ENCODE measurements around the gene DUSP10. TPM values are rescaled to one million over a fixed set of nuclear protein-coding genes. Genes with fewer than 3 reads are reported as not detected.

DUSP10 gene
- total RNA-seq, 1 experiment from 2014 or later = 1.7 TPM

DNA sequence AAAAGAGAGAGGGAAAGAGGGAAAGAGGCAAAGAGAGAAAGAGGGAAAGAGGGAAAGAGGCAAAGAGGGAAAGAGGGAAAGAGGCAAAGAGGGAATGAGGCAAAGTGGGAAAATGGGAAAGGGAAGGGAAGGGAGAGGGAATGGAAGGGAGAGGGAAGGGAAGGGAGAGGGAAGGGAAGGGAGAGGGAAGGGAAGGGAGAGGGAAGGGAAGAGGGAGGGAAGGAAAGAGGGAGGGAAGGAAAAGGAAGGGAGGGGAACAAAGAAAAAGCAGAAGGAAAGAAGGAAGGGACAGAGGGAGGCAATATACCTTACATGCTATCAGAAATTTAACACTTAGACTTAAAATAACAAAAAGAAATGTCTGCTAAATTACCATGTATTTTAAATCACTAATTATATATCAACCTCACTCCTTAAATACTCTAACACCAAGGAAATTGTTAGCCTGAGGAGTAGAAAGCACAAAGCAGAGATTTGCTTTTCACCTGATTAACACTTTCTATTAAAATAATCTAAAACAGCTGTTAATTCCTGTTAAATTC lies 41.8 kb downstream of the DUSP10 start:
- Histone ChIP-seq H3K9me2 (ENCODE audit: insufficient read depth) (no peaks in the 10 kb centered on the region), H3K9me3 (ENCODE audit: control insufficient read depth in 1 of 2, insufficient read depth in 1 of 2, low read depth in 1 of 2, low read length in 2 of 2) (no peaks in the 10 kb centered on the region), H4K20me1 (ENCODE audit: insufficient read depth) (no peaks in the 10 kb centered on the region), H3K36me3 (ENCODE audit: control insufficient read depth in 1 of 2, insufficient read depth in 2 of 2, low read length in 2 of 2) (no peaks in the 10 kb centered on the region), H3K4me3 (replicated peaks in 1 of 2; ENCODE audit: low read depth in 1 of 2, low read length in 2 of 2) (no peak overlapping the region), H3K9ac (ENCODE audit: low read length) (no peak overlapping the region), H3K4me1 (ENCODE audit: control insufficient read depth in 1 of 2, insufficient read depth in 2 of 2, low read length in 2 of 2) (no peaks in the 10 kb centered on the region), H3K4me2 (ENCODE audit: low read length) (no peak overlapping the region), H3K27me3 (ENCODE audit: insufficient read depth, low read length) (no peaks in the 10 kb centered on the region), H2AFZ (ENCODE audit: low read depth, low read length, poor library complexity, severe bottlenecking) (no peak overlapping the region), H3K79me2 (ENCODE audit: insufficient read depth, low read length) (no peaks in the 10 kb centered on the region), H3K27ac (ENCODE audit: low read depth, low read length) (no peak overlapping the region)
- intact Hi-C loops (cut with micrococcal nuclease) = no loop called here
- DNase-seq (ENCODE audit: low read depth, low spot score) = no peak
- TF ChIP-seq MAX (IDR thresholded peaks at IDR 0.05) = no peak
- no peak for TF ChIP-seq CTCF (IDR thresholded peaks at IDR 0.05 in 2 of 3, conservative IDR thresholded peaks at IDR 0.05 in 1 of 3; ENCODE audit: borderline replicate concordance in 1 of 3, insufficient read depth in 1 of 3, low read depth in 2 of 3, low read length in 2 of 3)
- TF ChIP-seq TCF7L2 (IDR thresholded peaks at IDR 0.05; ENCODE audit: borderline replicate concordance, extremely low read depth, insufficient read depth, insufficient read length) = no peak
- TF ChIP-seq SIN3A (IDR thresholded peaks at IDR 0.05; ENCODE audit: low read depth) = no peak
- TF ChIP-seq CBX3 (IDR thresholded peaks at IDR 0.05; ENCODE audit: low read depth) = no peak
- TF ChIP-seq FOSL1 (IDR thresholded peaks at IDR 0.05; ENCODE audit: low read depth) = no peak
- TF ChIP-seq SP1 (IDR thresholded peaks at IDR 0.05; ENCODE audit: low read depth) = no peak
- TF ChIP-seq JUND (IDR thresholded peaks at IDR 0.05) = no peak
- TF ChIP-seq, protein P1, sequence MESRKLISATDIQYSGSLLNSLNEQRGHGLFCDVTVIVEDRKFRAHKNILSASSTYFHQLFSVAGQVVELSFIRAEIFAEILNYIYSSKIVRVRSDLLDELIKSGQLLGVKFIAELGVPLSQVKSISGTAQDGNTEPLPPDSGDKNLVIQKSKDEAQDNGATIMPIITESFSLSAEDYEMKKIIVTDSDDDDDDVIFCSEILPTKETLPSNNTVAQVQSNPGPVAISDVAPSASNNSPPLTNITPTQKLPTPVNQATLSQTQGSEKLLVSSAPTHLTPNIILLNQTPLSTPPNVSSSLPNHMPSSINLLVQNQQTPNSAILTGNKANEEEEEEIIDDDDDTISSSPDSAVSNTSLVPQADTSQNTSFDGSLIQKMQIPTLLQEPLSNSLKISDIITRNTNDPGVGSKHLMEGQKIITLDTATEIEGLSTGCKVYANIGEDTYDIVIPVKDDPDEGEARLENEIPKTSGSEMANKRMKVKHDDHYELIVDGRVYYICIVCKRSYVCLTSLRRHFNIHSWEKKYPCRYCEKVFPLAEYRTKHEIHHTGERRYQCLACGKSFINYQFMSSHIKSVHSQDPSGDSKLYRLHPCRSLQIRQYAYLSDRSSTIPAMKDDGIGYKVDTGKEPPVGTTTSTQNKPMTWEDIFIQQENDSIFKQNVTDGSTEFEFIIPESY (IDR thresholded peaks at IDR 0.05; ENCODE audit: extremely low read depth, insufficient replicate concordance, low read length) = no peak
- TF ChIP-seq EZH2phosphoT487 (IDR thresholded peaks at IDR 0.05; ENCODE audit: borderline replicate concordance) = no peak
- TF ChIP-seq ZNF274 (IDR thresholded peaks at IDR 0.05; ENCODE audit: low read depth, low read length) = no peak
- TF ChIP-seq CEBPB (IDR thresholded peaks at IDR 0.05; ENCODE audit: low read depth) = no peak
- no peak for TF ChIP-seq YY1 (IDR thresholded peaks at IDR 0.05; ENCODE audit: extremely low read depth, insufficient replicate concordance, low read depth, low read length)
- TF ChIP-seq SRF (IDR thresholded peaks at IDR 0.05; ENCODE audit: low read depth) = no peak
- TF ChIP-seq ATF3 (IDR thresholded peaks at IDR 0.05) = no peak
- no peak for TF ChIP-seq POLR2A (IDR thresholded peaks at IDR 0.05; ENCODE audit: borderline replicate concordance, extremely low read depth, insufficient read depth, insufficient read length)
- TF ChIP-seq RAD21 (IDR thresholded peaks at IDR 0.05; ENCODE audit: low read depth) = no peak
- TF ChIP-seq ELF1 (IDR thresholded peaks at IDR 0.05; ENCODE audit: borderline replicate concordance, low read depth) = no peak
- no peak for TF ChIP-seq EZH2 (IDR thresholded peaks at IDR 0.05)
- no peak for TF ChIP-seq EGR1 (IDR thresholded peaks at IDR 0.05; ENCODE audit: low read depth)
- POLR2A ChIA-PET = no interaction called here
- ATAC-seq = no peak
- RAD21 ChIA-PET (ENCODE audit: low non-redundant PET in 1 of 2, low total read pairs in 2 of 2, uncharacterized antibody in 2 of 2, unreplicated experiment in 2 of 2) = no interaction called here
- no TSS peak for BruUV-seq (replicated peaks)
- CTCF ChIA-PET = no interaction called here

Data from HCT116 (cell line).